NCI-H146 (cell line): Measurements from ENCODE around the gene LYPD6B.

ENCODE experiments used
- DNase-seq: peaks from one replicate; lab custom pipeline; 2025; lab: John Stamatoyannopoulos, UW

LYPD6B gene

GRCh38 chr2:149161481-149162225 is 123.2 kb downstream of the LYPD6B start:
- no peak for DNase-seq

GRCh38 chr2:149164296-149164695 is 125.8 kb downstream of the LYPD6B start:
- no peak for DNase-seq

DNA sequence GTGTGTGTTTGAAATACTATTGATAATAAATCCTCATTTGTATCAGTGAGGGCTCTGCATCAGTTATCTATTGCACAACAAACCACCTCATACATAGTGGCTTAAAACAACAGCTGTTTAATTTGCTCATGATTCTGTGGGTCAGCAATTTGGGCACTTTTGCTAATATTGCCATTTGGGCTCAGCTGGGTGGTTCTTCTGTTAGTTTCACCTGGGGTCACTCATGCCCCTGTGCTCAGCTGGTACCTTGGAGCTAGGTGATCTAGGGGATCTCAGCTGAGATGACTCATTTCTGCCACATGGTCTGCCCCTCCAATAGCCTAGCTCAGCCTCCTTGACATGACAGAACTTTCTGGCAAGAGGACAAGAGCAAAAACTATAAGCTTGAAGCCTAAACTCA is 126.3 kb downstream of the LYPD6B start:
- DNase-seq = no peak

DNA sequence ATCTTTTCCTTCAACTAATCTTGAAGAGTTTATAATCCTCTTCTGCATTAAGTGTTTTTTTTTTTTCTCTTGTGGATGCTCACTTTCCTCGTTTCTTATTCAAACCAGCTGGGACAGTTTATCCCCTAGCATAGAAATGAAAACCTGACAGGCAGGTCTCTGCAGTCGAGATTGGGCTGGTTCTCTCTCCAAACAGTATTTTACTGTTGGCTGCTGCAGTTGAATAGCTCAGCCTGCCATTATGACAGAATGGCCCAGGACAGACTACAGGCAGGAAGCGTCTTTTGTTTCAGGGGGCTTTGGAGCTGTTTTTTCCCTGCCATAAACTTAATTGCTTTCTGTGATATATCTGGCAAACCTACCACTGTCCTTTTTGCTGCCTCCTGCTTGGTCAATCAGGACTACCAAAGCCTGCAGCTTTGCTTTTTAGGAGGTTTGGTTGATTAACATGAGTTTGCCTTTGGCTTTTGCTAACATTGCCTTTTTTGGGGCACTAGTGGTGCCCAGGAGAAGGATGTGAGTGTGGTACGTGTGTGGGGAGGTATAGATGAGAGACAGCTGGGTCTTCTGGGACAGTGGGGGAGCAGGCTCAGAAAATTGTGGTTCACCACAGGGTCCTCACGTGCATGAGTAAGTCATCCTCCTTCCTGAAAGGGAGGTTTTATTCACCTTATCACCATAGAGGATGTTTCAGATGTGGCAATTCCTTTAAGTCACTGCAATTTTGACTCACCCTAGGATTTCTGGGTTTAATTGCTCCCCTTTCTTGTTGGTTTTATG is 128.7 kb downstream of the LYPD6B start:
- DNase-seq = no peak

DNA sequence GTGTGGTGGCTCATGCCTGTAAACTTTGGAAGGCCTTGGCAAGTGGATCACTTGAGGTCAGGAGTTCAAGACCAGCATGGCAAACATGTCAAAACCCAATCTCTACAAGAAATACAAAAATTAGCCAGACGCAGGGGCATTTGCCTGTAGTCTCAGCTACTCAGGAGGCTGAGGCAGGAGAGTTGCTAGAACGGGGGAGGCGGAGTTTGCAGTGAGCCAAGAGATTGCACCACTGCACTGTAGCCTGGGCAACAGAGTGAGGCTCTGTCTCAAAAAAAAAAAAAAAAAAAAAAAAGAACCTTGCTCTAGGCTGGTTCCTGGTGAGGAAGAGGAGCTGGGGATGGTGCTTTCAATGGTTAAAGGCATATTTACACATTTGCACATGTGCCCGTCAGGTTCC is 129.4 kb downstream of the LYPD6B start:
- no peak for DNase-seq

GRCh38 chr2:149169656-149170055 is 131.2 kb downstream of the LYPD6B start:
- no peak for DNase-seq

GRCh38 chr2:149170156-149170555 is 131.7 kb downstream of the LYPD6B start:
- no peak for DNase-seq

DNA sequence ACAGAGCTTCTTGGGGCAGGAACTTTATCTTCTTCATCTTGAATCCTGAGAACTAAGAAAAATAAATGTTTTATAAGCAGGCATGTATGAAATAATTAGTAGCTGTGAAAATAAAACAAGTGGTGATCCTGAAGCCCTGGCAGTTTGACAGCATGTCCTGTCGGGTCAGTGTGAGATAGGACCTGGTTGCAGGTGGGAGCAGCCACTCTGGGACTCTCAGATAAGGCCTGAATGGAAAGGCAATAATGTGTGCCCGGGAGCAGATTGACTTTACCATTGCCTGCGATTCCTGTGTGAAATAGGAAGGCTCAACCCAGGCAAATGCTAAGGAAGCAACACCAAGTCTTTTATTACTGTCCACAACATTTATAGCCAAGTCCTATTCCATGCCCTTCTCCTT is 132.4 kb downstream of the LYPD6B start:
- DNase-seq = no peak

DNA sequence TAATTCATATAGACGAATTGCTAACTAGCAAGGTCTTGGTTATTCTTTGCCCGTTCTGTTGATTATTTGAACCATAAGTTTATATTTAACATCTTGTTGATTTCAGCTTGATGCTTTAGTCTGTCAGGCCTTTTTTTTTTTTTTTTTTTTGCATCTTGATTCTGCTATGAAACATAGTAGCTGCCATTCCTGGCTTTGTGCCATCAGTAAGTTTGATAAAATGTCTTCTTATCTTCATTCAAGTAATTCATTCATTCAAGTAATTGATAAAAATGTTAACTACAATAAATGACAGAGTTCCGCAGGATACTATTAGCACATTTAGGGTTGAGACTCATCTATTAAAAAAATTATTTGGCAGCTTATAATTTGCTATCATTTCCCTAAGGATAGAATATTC is 134.7 kb downstream of the LYPD6B start:
- DNase-seq = no peak

- no peak for DNase-seq
Observed at GRCh38 chr2:149175956-149176355, 137.5 kb downstream of the LYPD6B start.

GRCh38 chr2:149178612-149179011 is 140.1 kb downstream of the LYPD6B start:
- no peak for DNase-seq

- no peak for DNase-seq
Observed at GRCh38 chr2:149180226-149180875, 141.9 kb downstream of the LYPD6B start.

- DNase-seq = no peak
Observed at GRCh38 chr2:149183187-149183586, 144.7 kb downstream of the LYPD6B start.

DNA sequence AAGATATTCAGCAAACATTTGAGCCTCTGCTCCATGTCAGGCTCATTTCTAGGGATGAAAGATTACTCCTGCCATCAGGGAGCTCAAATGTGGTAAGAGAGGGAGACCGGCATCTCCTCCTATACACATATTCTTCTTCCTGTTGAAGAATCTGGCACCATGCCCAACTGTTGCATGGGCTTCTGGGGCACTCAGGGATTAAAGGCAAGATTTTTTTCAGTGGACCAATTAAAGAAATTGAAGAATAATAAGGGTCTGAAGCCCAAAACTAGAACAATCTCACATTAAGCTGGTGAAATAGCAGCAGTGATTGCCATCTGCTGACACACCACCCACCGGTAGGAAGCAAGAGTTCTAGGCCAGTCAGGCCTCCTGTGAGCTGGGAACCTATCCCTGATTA is 146.5 kb downstream of the LYPD6B start:
- no peak for DNase-seq

GRCh38 chr2:149185942-149186490 is 147.5 kb downstream of the LYPD6B start:
- no peak for DNase-seq

DNA sequence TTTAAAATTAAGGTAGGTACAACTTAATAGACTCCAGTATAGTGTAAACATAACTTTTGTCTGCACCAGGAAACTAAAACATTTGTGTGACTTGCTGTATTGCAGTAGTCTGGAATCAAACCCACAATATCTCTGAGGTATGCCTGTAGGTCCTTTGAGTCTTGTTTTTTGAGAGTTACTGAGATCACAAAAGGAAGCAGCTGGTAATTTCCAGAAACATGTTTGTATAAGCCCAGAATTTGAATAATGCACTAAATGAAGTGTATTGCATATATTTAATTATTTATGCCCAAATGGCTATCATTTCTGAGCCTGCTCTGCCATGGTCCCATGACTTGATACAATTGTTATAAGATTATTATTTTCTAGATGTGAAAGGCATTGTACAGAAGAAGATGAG is 148.6 kb downstream of the LYPD6B start:
- no peak for DNase-seq

- DNase-seq = no peak
Observed at GRCh38 chr2:149188291-149188690, 149.8 kb downstream of the LYPD6B start.

DNA sequence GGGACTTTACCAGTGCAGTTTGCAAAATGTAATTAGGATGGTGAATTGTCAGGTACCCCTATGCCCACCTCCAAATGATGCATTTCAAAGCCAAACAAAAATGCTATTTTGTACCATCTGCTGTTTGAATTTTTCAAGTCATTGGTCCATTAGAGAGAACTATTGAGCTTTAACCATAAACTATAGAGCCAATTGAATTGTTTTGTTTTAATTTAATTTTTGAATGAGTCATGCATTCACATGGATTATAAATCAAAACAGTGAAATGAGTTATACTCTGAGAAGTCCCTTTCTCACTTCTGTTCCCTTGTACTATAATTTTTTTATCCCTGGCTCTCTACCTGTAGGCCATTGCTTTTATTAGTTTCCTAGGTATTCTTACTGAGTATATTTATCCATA is 151.3 kb downstream of the LYPD6B start:
- DNase-seq = no peak

DNA sequence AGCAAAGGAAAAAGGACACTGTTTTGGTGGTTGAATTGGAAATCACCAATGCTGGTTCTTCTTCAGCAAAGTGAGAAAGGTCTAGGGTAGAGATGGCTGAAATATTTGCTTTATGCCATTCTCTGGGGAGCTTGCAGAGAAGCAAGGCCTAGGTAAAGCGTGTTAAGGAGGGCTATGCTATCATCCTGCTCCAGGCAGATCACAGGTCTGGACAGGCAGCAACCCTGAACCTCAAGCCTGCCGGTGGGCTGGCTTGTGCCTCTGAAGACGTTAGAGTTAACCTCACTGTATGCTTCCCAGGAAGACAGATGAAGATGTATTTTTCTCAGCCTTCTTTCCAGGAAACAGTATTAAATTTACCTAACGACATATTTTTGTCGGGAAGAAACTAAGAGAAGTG is 153.4 kb downstream of the LYPD6B start:
- no peak for DNase-seq

DNA sequence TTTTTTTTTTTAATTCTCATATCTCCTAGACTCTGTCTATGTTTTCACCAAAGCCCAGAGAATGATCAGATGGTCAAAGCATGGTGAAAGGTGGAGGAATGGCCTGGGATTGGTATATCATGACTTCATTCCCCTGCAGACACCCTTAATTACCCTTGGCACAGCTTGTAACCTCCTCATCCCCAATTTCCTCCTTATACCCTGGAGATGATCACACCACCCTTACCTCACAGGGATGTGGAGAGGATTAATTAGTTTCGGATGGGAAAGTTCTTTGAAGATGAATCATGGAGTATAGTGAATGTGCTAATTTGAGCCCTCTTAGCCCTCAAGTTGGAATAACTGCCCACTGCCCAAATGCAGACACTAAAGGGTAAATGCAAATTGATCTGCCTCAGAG is 153.9 kb downstream of the LYPD6B start:
- no peak for DNase-seq

GRCh38 chr2:149200109-149200520 is 161.6 kb downstream of the LYPD6B start:
- DNase-seq = no peak

DNA sequence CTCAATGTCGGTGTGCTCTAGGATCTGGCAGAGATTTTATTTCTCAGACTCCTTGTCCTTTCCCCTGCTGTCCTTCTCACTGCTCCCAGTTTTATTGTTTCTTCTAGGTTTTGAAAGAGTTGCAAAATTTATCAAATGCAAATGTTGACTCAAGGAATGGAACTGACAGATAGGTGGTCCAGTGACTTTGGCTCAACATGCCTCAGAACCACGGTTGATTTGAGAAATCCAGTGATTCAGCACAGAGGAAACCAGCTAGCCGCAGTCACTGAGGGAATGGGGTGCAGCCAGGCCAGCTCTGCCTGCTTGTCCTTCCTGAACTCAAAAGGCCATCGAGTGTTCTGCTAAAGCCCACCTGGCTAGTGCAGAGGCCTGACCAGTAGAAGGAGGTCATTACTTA is 166.2 kb downstream of the LYPD6B start:
- DNase-seq = no peak

- DNase-seq = no peak
Observed at GRCh38 chr2:149205143-149205542, 166.6 kb downstream of the LYPD6B start.
